GOT3 (cell line): ENCODE measurements around the gene KCNQ4.

ENCODE experiments used
- DNase-seq: peaks from one replicate; lab custom pipeline; 2025; ENCODE audit warnings: mixed read lengths; lab: John Stamatoyannopoulos, UW

The KCNQ4 gene

GRCh38 chr1:40755067-40755466 lies 28.5 kb upstream of the KCNQ4 start:
- DNase-seq, result no peak

- DNase-seq, result no peak
These were observed 27.1 kb upstream of the KCNQ4 start for GRCh38 chr1:40756523-40756922.

- DNase-seq, result no peak
These were observed 26.5 kb upstream of the KCNQ4 start for GRCh38 chr1:40757084-40757483.

- DNase-seq, result no peak
These were observed 25.6 kb upstream of the KCNQ4 start for GRCh38 chr1:40758004-40758403.

- no peak for DNase-seq
These were observed 24.8 kb upstream of the KCNQ4 start for GRCh38 chr1:40758578-40759343.

GRCh38 chr1:40760984-40761383 lies 22.6 kb upstream of the KCNQ4 start:
- no peak for DNase-seq

- no peak for DNase-seq
These were observed 21.3 kb upstream of the KCNQ4 start for GRCh38 chr1:40762144-40762923.

- DNase-seq, result no peak
These were observed 19.6 kb upstream of the KCNQ4 start for GRCh38 chr1:40763742-40764532.

- no peak for DNase-seq
These were observed 18.6 kb upstream of the KCNQ4 start for GRCh38 chr1:40764981-40765380.

- no peak for DNase-seq
These were observed 17.6 kb upstream of the KCNQ4 start for GRCh38 chr1:40766017-40766416.

GRCh38 chr1:40766560-40766959 lies 17.0 kb upstream of the KCNQ4 start:
- DNase-seq, result no peak

GRCh38 chr1:40768146-40768990 lies 15.2 kb upstream of the KCNQ4 start:
- no peak for DNase-seq

GRCh38 chr1:40769815-40770214 lies 13.8 kb upstream of the KCNQ4 start:
- DNase-seq, result no peak

GRCh38 chr1:40770296-40771070 lies 13.1 kb upstream of the KCNQ4 start:
- DNase-seq, result no peak

GRCh38 chr1:40772146-40772955 lies 11.2 kb upstream of the KCNQ4 start:
- DNase-seq, result no peak

GRCh38 chr1:40773748-40774265 lies 9.8 kb upstream of the KCNQ4 start:
- no peak for DNase-seq

GRCh38 chr1:40774266-40774998 lies 9.2 kb upstream of the KCNQ4 start:
- DNase-seq, result no peak

- no peak for DNase-seq
These were observed 7.1 kb upstream of the KCNQ4 start for GRCh38 chr1:40776236-40777072.
